Stomach (tissue), 4 donors: Measurements from ENCODE around the gene BATF.

Source experiments
- CTCF ChIP-seq, 7 experiments: fragments of 450-650 bp in 4 of 7; fragments of 200-600 bp in 3 of 7; sonication (generic) in 3 of 7; IDR thresholded peaks; one replicate each; pipeline ENCODE4 v1.5.1; 2016 to 2019; ENCODE audit warnings: antibody characterized with exemption in 7 of 7, control low read depth in 2 of 7, mild to moderate bottlenecking in 1 of 7
- EP300 ChIP-seq: sonication (generic); formaldehyde crosslinking; IDR thresholded peaks from one replicate; pipeline ENCODE4 v1.6.1; 2017; ENCODE audit warnings: antibody characterized with exemption
- POLR2A ChIP-seq, 4 donors: fragments of 450-650 bp; IDR thresholded peaks; one replicate each; pipeline ENCODE4 v1.6.1; 2016; ENCODE audit warnings: antibody characterized with exemption in 4 of 4, control low read depth in 2 of 4, mild to moderate bottlenecking in 1 of 4, moderate library complexity in 1 of 4
- POLR2AphosphoS5 ChIP-seq, 3 donors: sonication (generic); formaldehyde crosslinking; IDR thresholded peaks; one replicate each; pipeline ENCODE4 v1.6.1; 2016; ENCODE audit warnings: antibody characterized with exemption in 3 of 3

DNA sequence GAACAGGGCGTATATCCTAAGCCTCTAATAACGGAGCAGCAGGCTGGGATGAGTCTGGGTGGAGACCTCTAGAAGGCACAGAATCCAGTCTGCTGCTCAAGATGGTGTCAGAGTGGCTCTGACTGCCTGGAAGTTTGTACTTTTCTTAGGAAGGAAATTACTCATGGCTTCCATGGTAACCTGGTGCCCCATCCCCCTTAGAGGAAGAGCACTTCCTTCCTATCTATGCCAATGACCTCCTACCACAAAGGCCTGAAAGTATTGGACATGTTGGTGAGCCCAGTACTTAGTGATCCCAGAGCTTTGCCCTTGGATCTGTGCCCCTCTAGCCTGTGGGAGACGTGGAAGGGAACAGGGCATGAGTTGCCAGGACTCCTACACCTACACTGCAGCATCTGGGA is 1.5 kb downstream of the BATF start:
- TF ChIP-seq POLR2A (IDR thresholded peaks at IDR 0.05) (no peak), CTCF (IDR thresholded peaks at IDR 0.05) (no peak), EP300 (no peak), POLR2AphosphoS5 (IDR thresholded peaks at IDR 0.05) (peak in 1 of 3 donors; percentile 16)
